ENCODE data around the gene SLC26A9. TPM values are rescaled to one million over a fixed set of nuclear protein-coding genes. Genes with fewer than 3 reads are reported as not detected.

Gene SLC26A9
- total and polyA plus RNA-seq, 2 of the 4 experiments (the other 2 are of a cell fraction): not detected

DNA sequence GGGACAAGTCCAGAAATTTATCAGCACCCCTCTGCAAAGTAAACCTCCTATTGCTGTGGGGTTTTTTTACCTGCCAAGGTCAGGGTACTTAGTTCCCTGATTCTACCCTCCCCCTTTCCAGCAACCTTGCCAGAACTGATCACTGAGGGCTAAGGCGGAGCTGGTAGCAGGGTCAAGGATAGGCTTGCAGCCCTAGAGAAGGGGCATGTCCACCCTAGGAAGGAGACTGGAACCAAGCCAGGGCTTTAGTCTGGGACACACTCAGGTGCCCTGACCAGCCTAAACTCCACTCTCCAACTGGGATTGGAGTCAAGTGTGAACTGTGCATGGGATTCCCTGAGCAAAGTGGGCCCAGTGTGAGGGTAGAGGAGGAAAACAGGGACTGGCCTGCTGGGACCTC lies 6.5 kb upstream of the SLC26A9 start:
- Histone ChIP-seq H3K4ac (ENCODE audit: low read depth, low read length) (no peak overlapping the region), H3K9ac (ENCODE audit: low read depth, low read length) (no peak overlapping the region), H3K27ac (ENCODE audit: insufficient read depth, low read length) (no peak overlapping the region), H4K91ac (ENCODE audit: insufficient read depth, low read depth, low read length) (no peak overlapping the region), H3K4me1 (ENCODE audit: control insufficient read depth, insufficient read depth, low read length) (no peaks in the 10 kb centered on the region), H3K27me3 (ENCODE audit: control insufficient read depth, insufficient read depth, low read length) (peaks cover 59% of the 10 kb centered on the region), H3K9me1 (ENCODE audit: insufficient read depth, low read length) (peaks cover 3% of the 10 kb centered on the region; the same call in 1 of the 2 replicates), H4K5ac (ENCODE audit: low read depth, low read length) (no peak overlapping the region), H4K20me1 (ENCODE audit: insufficient read depth, low read length) (no peaks in the 10 kb centered on the region), H2BK120ac (ENCODE audit: low read depth, low read length) (no peak overlapping the region), H3K23ac (ENCODE audit: low read depth, low read length) (no peak overlapping the region), H4K8ac (ENCODE audit: low read depth in 2 of 2, low read length in 2 of 2) (no peak overlapping the region), H3K9me3 (ENCODE audit: control insufficient read depth, insufficient read depth, low read length) (no peaks in the 10 kb centered on the region), H2AFZ (replicated peaks; ENCODE audit: low read length, poor library complexity) (no peak overlapping the region), H3K18ac (ENCODE audit: low read depth, low read length) (no peak overlapping the region), H2BK20ac (ENCODE audit: low read depth, low read length) (no peak overlapping the region), H3K56ac (ENCODE audit: extremely low read depth, insufficient read depth, low read length) (no peak overlapping the region), H3K79me1 (ENCODE audit: low read depth in 1 of 2, low read length in 2 of 2) (no peaks in the 10 kb centered on the region), H2BK15ac (ENCODE audit: low read depth, low read length) (no peak overlapping the region), H3K4me3 (ENCODE audit: insufficient read depth, low read depth, low read length) (no peak overlapping the region), H2AK5ac (ENCODE audit: low read depth, low read length) (no peak overlapping the region; the same call in 1 of the 2 replicates), H3K14ac (replicated peaks; ENCODE audit: low read depth, low read length) (no peak overlapping the region), H3K4me2 (ENCODE audit: low read depth, low read length) (no peak overlapping the region), H3K36me3 (ENCODE audit: control insufficient read depth, insufficient read depth, low read length) (no peaks in the 10 kb centered on the region), H2BK5ac (ENCODE audit: low read depth, low read length, poor library complexity, severe bottlenecking) (no peak overlapping the region), H2AK9ac (replicated peaks; ENCODE audit: low read depth, low read length, poor library complexity) (no peak overlapping the region)
- ChIA-PET CTCF (interaction anchor here (1.1 kb wide), 1 partner anchor 28 kb away, joined by 4 read pairs; no protein-coding TSS in a partner anchor), POLR2A (ENCODE audit: unreplicated experiment) (no interaction called here)
- DNase-seq (no peak), ATAC-seq (ENCODE audit: low read depth) (no peak)
- dilution Hi-C loops (cut with HindIII; ENCODE audit: low sequenced_read_pairs, unreplicated experiment) (no loop called here), intact Hi-C loops (cut with micrococcal nuclease) (no loop called here), in situ Hi-C loops (cut with MboI; ENCODE audit: low sequenced_read_pairs) (no loop called here)
- no TSS peak for BruUV-seq (replicated peaks)
- WGBS, 2 experiments (ENCODE audit: extremely low coverage in 2 of 2, insufficient read length in 1 of 2): no CpG with 5 or more reads among the region's 1 CpG
- TF ChIP-seq CEBPB (IDR thresholded peaks at IDR 0.05; ENCODE audit: low read depth, low read length) (no peak), BHLHE40 (IDR thresholded peaks at IDR 0.05; ENCODE audit: low read depth, low read length) (no peak), MAZ (IDR thresholded peaks at IDR 0.05; ENCODE audit: borderline replicate concordance, low read depth, low read length) (no peak), RCOR1 (IDR thresholded peaks at IDR 0.05; ENCODE audit: insufficient replicate concordance, low read length) (no peak), NFE2L2 (IDR thresholded peaks at IDR 0.05; ENCODE audit: low read depth, low read length) (no peak), RAD21 (IDR thresholded peaks at IDR 0.05; ENCODE audit: low read length) (no peak), MAFK (IDR thresholded peaks at IDR 0.05; ENCODE audit: low read depth, low read length) (no peak), RFX5 (IDR thresholded peaks at IDR 0.05; ENCODE audit: low read depth, low read length) (no peak)
- TF ChIP-seq, protein P1, sequence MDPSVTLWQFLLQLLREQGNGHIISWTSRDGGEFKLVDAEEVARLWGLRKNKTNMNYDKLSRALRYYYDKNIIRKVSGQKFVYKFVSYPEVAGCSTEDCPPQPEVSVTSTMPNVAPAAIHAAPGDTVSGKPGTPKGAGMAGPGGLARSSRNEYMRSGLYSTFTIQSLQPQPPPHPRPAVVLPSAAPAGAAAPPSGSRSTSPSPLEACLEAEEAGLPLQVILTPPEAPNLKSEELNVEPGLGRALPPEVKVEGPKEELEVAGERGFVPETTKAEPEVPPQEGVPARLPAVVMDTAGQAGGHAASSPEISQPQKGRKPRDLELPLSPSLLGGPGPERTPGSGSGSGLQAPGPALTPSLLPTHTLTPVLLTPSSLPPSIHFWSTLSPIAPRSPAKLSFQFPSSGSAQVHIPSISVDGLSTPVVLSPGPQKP (IDR thresholded peaks at IDR 0.05; ENCODE audit: borderline replicate concordance, low read depth, low read length): no peak
- TF ChIP-seq, protein P2, sequence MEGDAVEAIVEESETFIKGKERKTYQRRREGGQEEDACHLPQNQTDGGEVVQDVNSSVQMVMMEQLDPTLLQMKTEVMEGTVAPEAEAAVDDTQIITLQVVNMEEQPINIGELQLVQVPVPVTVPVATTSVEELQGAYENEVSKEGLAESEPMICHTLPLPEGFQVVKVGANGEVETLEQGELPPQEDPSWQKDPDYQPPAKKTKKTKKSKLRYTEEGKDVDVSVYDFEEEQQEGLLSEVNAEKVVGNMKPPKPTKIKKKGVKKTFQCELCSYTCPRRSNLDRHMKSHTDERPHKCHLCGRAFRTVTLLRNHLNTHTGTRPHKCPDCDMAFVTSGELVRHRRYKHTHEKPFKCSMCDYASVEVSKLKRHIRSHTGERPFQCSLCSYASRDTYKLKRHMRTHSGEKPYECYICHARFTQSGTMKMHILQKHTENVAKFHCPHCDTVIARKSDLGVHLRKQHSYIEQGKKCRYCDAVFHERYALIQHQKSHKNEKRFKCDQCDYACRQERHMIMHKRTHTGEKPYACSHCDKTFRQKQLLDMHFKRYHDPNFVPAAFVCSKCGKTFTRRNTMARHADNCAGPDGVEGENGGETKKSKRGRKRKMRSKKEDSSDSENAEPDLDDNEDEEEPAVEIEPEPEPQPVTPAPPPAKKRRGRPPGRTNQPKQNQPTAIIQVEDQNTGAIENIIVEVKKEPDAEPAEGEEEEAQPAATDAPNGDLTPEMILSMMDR (conservative IDR thresholded peaks at IDR 0.05; ENCODE audit: low read depth, low read length): no peak
